Pons (tissue), 1 donor: ENCODE data around the gene KIF26B.
"Not testable (repeated sequence)": the region's sequence is repeated elsewhere in the genome, so short reads cannot be mapped to it uniquely, and the experiment has no call there.

Source experiments
- DNase-seq: peaks from one replicate; pipeline ENCODE4 v3.0.0-alpha.2; 2016; ENCODE audit warnings: low spot score

Gene KIF26B

GRCh38 chr1:245356891-245357585, 202.3 kb downstream of the KIF26B start:
- no peak for DNase-seq

GRCh38 chr1:245359101-245359680, 204.4 kb downstream of the KIF26B start:
- DNase-seq, result not testable (repeated sequence)

- DNase-seq, result no peak
Measured at GRCh38 chr1:245361065-245361464, 206.3 kb downstream of the KIF26B start.

- DNase-seq, result no peak
Measured at GRCh38 chr1:245361951-245362350, 207.2 kb downstream of the KIF26B start.

GRCh38 chr1:245363461-245364200, 208.8 kb downstream of the KIF26B start:
- DNase-seq, result no peak

- no peak for DNase-seq
Measured at GRCh38 chr1:245365095-245366020, 210.6 kb downstream of the KIF26B start.

GRCh38 chr1:245366886-245367285, 212.1 kb downstream of the KIF26B start:
- no peak for DNase-seq

- no peak for DNase-seq
Measured at GRCh38 chr1:245370175-245370825, 215.5 kb downstream of the KIF26B start.

GRCh38 chr1:245370905-245371581, 216.3 kb downstream of the KIF26B start:
- DNase-seq, result no peak

GRCh38 chr1:245373131-245373530, 218.3 kb downstream of the KIF26B start:
- no peak for DNase-seq

GRCh38 chr1:245375789-245376460, 221.1 kb downstream of the KIF26B start:
- DNase-seq, result no peak

GRCh38 chr1:245377854-245378253, 223.1 kb downstream of the KIF26B start:
- DNase-seq, result no peak

GRCh38 chr1:245378311-245378722, 223.5 kb downstream of the KIF26B start:
- DNase-seq, result no peak

- no peak for DNase-seq
Measured at GRCh38 chr1:245378745-245379144, 224.0 kb downstream of the KIF26B start.

GRCh38 chr1:245380790-245381535, 226.2 kb downstream of the KIF26B start:
- no peak for DNase-seq

- DNase-seq, result no peak
Measured at GRCh38 chr1:245382981-245383380, 228.2 kb downstream of the KIF26B start.

GRCh38 chr1:245383396-245384330, 228.9 kb downstream of the KIF26B start:
- DNase-seq, result no peak

- DNase-seq, result no peak
Measured at GRCh38 chr1:245386297-245386971, 231.6 kb downstream of the KIF26B start.
